Measurements from ENCODE around the gene HSFX4.

DNA sequence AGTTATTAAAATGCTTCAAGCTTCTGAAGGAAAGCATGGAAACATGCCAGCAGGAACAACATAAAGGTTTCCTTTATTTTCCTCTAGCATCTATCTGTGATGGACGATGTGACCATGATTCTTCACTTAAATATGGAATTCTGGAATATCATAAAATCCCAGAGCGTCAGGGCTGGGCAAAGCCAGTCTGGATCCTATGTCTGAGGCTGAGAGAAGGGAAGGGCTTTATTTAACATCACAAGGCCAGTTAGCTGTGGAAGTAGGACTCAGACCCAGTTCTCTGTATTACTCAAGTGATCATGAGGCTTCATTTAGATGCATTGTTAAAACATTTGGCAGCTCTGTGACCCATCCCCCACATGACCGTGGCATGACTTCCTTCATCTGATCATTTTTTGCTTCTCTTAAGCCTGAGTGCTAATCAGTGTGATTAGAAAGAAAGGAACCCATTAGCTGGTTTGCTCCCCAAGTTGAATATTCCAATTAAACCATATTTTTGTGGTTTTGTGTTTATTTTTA, 49.8 kb downstream of the HSFX4 start:
- TF ChIP-seq EZH2 (IDR thresholded peaks at IDR 0.05) (no peak), POLR2AphosphoS5 (IDR thresholded peaks at IDR 0.05; ENCODE audit: borderline replicate concordance, low read depth, low read length) (no peak)

Measured in SK-N-MC (cell line).